ENCODE measurements around the gene TNFRSF18.

GRCh38 chr1:1198423-1199140, 7.8 kb downstream of the TNFRSF18 start:
- no peak for TF ChIP-seq CTCF (conservative IDR thresholded peaks at IDR 0.05; ENCODE audit: low read depth in 2 of 2)
- no peak for TF ChIP-seq NANOG (IDR thresholded peaks at IDR 0.05; ENCODE audit: borderline replicate concordance)
- no peak for TF ChIP-seq JUNB (IDR thresholded peaks at IDR 0.05; ENCODE audit: unreplicated experiment)
- no peak for TF ChIP-seq REST (IDR thresholded peaks at IDR 0.05; ENCODE audit: unreplicated experiment)
- TF ChIP-seq EZH2phosphoT487 (IDR thresholded peaks at IDR 0.05; ENCODE audit: unreplicated experiment) = no peak
- TF ChIP-seq POLR2AphosphoS5 (IDR thresholded peaks at IDR 0.05; ENCODE audit: low read depth) = no peak
- TF ChIP-seq CREB1 (CRISPR knock-in tag; IDR thresholded peaks at IDR 0.05; ENCODE audit: low read depth) = no peak
- TF ChIP-seq EZH2 (IDR thresholded peaks at IDR 0.05; ENCODE audit: low read depth, unreplicated experiment) = no peak
- TF ChIP-seq ZNF114 (CRISPR knock-in tag; IDR thresholded peaks at IDR 0.05) = no peak
- no peak for TF ChIP-seq ETS1 (IDR thresholded peaks at IDR 0.05)
- TF ChIP-seq ZNF331 (CRISPR knock-in tag; IDR thresholded peaks at IDR 0.05; ENCODE audit: low read depth) = no peak
- no peak for TF ChIP-seq STAT1 (IDR thresholded peaks at IDR 0.05; ENCODE audit: unreplicated experiment)
- TF ChIP-seq ZNF462 (CRISPR knock-in tag; IDR thresholded peaks at IDR 0.05) = no peak
